Muscle layer of duodenum (tissue), 2 donors: ENCODE data around the gene BSCL2.
"Not testable (repeated sequence)": the region's sequence is repeated elsewhere in the genome, so short reads cannot be mapped to it uniquely, and the experiment has no call there.

Experiments used
- H3K27ac ChIP-seq: one replicate; pipeline ENCODE4 v1.7.0; 2013; ENCODE audit warnings: mild to moderate bottlenecking, low read length
- H3K27me3 ChIP-seq: one replicate; pipeline ENCODE4 v1.7.0; 2013; ENCODE audit warnings: low read depth, mild to moderate bottlenecking, control low read depth, low read length
- H3K36me3 ChIP-seq, 2 donors: one replicate each; pipeline ENCODE4 v1.7.0; 2013; ENCODE audit warnings: low read length in 2 of 2, control low read depth in 1 of 2, mild to moderate bottlenecking in 1 of 2; ENCODE audit not compliant: insufficient read depth in 2 of 2, control insufficient read depth in 1 of 2
- H3K4me1 ChIP-seq, 2 donors: one replicate each; pipeline ENCODE4 v1.7.0; 2013; ENCODE audit warnings: low read length in 2 of 2, mild to moderate bottlenecking in 2 of 2, control low read depth in 1 of 2, moderate library complexity in 1 of 2; ENCODE audit not compliant: insufficient read depth in 2 of 2, control insufficient read depth in 1 of 2
- H3K4me3 ChIP-seq, 2 donors: one replicate each; pipeline ENCODE4 v1.7.0; 2013; ENCODE audit warnings: low read length in 2 of 2, low read depth in 1 of 2, mild to moderate bottlenecking in 1 of 2
- H3K9me3 ChIP-seq, 2 donors: one replicate each; pipeline ENCODE4 v1.7.0; 2013; ENCODE audit warnings: low read length in 2 of 2, control low read depth in 1 of 2, mild to moderate bottlenecking in 1 of 2; ENCODE audit not compliant: control insufficient read depth in 1 of 2
- donor health status: healthy.

Gene BSCL2

DNA sequence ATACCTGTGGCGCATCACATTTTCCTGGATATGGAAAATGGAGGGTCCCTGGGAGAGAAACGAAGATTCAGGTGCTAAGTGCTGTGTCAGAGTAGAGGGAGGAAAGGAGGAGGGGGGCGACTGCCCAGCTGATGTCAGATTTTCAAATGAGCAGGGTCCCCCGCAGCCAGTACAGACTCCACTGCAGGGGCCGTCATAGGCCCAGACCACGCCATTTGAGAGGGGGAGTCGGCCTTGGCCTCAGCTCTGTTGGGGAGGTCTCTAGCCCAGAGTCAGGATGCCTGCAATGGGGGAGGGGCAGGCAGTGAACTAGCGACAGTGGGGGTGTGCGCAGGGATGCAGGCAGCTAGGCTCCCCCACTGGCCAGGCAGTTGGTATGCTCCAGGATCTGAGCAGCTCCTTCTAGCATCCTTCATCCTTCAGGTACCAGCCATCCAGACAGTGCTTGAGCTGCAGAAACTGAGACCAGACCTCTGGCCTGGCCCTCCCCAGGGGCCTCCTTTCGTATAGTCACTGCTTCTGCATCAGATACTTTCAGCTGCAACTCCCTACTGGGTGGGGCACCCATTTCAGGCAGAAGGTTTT is at the start of gene BSCL2, which contains the start of gene GNG3:
BSCL2 (minus strand) TSS at position 148 of the 585 bp plus-strand sequence. CDS start 229 bp downstream, outside the sequence.
GNG3 (plus strand) TSS at position 400 of the 585 bp plus-strand sequence. CDS start 620 bp downstream, outside the sequence.
- Histone ChIP-seq H3K4me1 (peaks cover 23 to 44% of the 10 kb centered on the region in 2 donors), H3K9me3 (no peaks in the 10 kb centered on the region), H3K27ac (peak within 1 kb of the TSS; percentile 67), H3K4me3 (peak within 1 kb of the TSS; percentile 79 to 91), H3K27me3 (no peaks in the 10 kb centered on the region), H3K36me3 (peaks cover 4 to 15% of the 10 kb centered on the region in 2 donors)

DNA sequence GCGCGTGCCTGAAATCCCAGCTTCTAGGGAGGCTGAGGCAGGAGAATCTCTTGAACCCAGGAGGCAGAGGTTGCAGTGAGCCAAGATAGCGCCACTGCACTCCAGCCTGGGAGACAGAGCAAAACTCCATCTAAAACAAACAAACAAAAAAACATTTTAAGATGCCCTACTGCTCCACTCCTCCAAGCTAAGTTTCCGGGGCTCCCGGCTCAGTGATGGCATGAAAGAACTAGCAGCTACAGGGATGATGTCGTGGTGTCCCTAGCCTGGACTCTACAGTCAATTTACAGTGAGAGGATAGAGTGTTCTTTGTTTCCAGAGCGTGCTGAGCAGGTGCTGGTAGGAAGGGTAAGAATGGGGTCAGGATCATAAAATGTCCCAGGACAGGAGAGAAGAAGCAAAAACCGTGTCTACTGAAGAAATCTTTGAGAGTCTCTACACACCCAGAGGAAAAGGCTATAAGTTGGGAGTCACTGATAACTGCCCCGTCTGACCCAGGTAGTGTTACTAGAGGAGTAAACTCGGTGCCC is 47.9 kb upstream of the BSCL2 start:
- H3K27me3 ChIP-seq = no peaks in the 10 kb centered on the region
- peaks cover 0 to 11% of the 10 kb centered on the region in 2 donors for H3K36me3 ChIP-seq
- no peaks in the 10 kb centered on the region for H3K9me3 ChIP-seq
- H3K4me3 ChIP-seq = no peak overlapping the region
- H3K27ac ChIP-seq = no peak overlapping the region
- H3K4me1 ChIP-seq = peaks cover 5 to 17% of the 10 kb centered on the region in 2 donors

DNA sequence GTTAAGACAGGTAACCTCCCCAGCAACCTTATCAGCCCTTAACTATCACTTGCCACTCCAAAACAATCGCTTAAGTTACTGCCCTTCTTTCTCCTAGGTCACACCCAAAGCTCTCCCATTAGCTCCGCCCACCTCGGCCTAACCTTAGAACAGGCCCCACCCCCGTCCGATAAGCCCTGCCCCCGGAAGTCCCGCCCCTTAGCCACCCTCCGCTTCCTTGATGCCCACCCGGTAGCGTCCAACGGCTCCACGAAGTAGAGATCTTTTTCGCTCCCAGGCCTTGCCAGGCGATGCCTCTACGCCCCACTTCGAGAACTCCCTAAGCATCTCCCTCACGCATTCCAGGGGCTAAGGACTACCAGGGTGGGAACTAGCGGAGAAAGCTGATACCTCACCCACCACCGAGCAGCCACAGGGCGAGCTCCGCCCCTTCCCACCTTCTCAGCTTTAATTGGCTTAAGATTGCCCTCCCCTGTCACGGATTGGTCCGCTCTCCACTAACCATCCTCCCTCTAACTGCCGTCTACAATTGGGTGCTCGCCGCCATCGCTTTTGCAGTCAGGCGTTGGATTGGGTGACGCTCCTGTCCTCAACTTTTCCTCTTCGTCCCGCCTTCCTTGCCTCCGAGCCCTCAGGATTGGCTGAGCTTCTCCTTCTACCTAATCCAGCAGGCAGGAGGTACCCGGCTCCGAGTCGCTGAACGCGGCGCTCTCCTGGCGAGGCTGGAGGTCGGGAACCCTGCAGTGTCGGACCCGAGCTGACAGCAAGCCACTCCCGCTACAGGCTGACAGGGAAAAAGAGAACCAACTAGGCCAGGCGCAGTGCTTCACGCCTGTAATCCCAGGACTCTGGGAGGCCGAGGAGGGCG is 46.7 kb upstream of the BSCL2 start, which contains the start of gene ZBTB3:
ZBTB3 (minus strand) TSS at position 425 of the 868 bp plus-strand sequence. CDS start 496 bp downstream, outside the sequence.
- Histone ChIP-seq H3K4me1 (peaks cover 5 to 17% of the 10 kb centered on the region in 2 donors), H3K27me3 (no peaks in the 10 kb centered on the region), H3K27ac (peak within 1 kb of the TSS; percentile 91), H3K9me3 (no peaks in the 10 kb centered on the region), H3K4me3 (peak within 1 kb of the TSS; percentile 62 to 90), H3K36me3 (peaks cover 0 to 11% of the 10 kb centered on the region in 2 donors)

DNA sequence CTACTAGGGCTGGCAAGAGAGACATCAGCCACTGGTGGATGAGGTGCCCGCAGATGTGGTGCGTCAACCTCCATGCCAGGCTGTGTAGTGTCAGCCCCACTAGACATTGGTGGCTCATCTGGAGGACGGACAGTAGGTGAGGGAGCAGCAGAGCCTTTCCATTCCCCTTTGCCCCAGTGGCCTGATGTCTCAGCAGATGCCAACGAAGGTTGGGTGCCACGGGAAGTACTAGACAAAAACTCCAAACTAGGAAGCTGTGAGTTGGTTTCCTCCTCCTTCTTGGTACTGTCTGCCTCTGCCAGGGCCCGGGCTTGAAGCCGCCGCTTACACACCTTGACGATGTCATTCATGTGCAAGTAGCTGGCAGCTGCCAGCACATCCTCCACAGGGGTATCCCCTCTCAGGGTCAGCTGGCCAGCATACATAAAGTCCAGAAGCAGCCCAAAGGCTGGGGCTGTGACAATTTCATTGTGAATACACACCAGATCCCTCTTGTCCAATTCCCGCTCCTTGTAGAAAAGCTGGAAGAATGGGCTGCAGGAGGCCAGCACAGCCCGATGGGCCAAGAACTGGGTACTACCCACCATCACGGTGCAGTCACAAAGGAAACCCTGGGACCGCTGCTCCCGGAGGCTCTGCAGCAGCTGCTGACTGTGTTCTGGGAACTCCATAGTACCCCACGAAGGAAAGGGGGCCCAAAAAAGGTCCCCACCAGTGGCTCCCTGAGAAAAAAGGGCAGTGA is 45.9 kb upstream of the BSCL2 start:
- Histone ChIP-seq H3K27ac (peak overlapping the region; percentile 91), H3K4me3 (peak overlapping the region; percentile 62 to 90), H3K27me3 (no peaks in the 10 kb centered on the region), H3K4me1 (peaks cover 5 to 17% of the 10 kb centered on the region in 2 donors), H3K36me3 (peaks cover 0 to 11% of the 10 kb centered on the region in 2 donors), H3K9me3 (no peaks in the 10 kb centered on the region)

DNA sequence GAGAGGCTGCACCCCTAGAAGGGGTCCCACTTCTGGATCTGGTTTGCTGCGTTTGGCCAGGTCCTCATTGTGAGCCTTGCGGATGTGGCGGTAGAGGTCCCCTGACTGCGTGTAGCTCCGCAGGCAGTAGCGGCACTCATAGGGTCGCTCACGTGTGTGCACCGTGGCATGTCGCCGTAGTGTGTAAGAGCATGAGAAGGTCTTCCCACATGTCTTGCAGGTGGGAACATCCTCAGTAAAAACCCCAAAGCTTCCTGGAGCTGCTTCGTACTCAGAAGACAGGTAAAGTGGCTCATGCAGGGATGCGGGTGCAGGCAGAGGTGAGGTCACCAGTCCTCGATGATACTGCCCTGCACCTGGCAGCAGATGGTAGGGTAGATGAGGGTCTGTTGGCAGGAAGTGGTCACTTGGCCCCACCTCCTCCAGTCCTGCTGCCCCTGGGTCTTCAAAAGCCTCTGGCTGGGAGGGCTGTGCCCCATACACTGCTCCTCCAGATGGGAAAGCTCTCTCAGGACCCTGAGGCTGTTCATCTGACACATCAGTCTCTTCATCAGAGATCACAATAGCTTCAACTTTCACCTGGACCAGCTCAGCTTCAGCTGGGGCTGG is 45.1 kb upstream of the BSCL2 start:
- H3K4me3 ChIP-seq = no peak overlapping the region
- no peaks in the 10 kb centered on the region for H3K27me3 ChIP-seq
- H3K27ac ChIP-seq = no peak overlapping the region
- H3K9me3 ChIP-seq = no peaks in the 10 kb centered on the region
- peaks cover 0 to 11% of the 10 kb centered on the region in 2 donors for H3K36me3 ChIP-seq
- peaks cover 5 to 17% of the 10 kb centered on the region in 2 donors for H3K4me1 ChIP-seq

DNA sequence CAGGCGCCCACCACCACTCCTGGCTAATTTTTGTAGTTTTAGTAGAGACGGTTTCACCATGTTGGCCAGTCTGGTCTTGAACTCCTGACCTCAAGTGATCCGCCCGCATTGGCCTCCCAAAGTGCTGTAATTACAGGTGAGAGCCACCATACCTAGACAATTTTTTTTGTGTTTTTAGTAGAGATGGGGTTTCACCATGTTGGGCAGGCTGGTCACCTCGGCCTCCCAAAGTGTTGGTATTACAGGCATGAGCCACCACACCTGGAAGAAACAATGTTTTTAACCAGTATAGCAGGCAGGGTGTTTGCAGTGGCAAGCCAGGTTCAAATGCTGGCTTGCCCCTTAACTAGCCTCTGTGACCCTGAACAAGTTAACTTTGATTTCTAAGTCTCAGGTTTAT is 42.7 kb upstream of the BSCL2 start:
- H3K4me3 ChIP-seq, H3K27ac ChIP-seq, H3K9me3 ChIP-seq, H3K27me3 ChIP-seq: not testable (repeated sequence)
- Histone ChIP-seq H3K36me3 (peaks cover 0 to 11% of the 10 kb centered on the region in 2 donors), H3K4me1 (peaks cover 5 to 17% of the 10 kb centered on the region in 2 donors)

DNA sequence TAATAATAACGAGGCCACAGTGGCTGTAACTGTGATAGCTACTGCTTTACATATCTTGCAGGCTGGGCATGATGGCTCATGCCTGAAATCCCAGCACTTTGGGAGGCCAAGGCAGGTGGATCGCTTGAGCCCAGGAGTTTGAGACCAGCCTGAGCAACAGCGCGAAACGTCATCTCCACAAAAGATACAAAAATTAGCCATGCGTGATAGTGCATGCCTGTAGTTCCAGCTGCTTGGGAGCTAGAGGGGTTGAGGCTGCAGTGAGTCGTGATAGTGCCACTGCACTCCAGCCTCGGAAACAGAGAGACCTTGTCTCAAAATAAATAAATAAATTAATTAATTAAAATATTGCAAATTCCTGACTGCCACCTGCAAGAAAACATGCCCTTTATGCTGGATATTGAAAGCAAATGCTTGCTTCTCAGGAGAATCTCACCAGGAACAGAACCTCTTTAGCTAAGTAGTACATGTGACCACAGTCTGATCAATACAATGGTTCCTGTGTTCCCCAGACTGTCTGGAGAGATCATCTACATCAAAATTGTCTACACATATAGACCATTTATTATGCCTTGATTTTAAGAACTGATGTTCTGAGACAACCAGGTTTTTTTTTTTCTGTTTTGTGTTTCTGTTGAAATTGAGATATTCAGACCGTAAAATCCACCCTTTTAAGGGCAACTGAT is 40.4 kb upstream of the BSCL2 start:
- H3K4me3 ChIP-seq = no peak overlapping the region
- peaks cover 0 to 8% of the 10 kb centered on the region in 2 donors for H3K36me3 ChIP-seq
- H3K27me3 ChIP-seq = no peaks in the 10 kb centered on the region
- no peaks in the 10 kb centered on the region for H3K9me3 ChIP-seq
- peaks cover 0 to 4% of the 10 kb centered on the region in 2 donors for H3K4me1 ChIP-seq
- H3K27ac ChIP-seq = no peak overlapping the region

DNA sequence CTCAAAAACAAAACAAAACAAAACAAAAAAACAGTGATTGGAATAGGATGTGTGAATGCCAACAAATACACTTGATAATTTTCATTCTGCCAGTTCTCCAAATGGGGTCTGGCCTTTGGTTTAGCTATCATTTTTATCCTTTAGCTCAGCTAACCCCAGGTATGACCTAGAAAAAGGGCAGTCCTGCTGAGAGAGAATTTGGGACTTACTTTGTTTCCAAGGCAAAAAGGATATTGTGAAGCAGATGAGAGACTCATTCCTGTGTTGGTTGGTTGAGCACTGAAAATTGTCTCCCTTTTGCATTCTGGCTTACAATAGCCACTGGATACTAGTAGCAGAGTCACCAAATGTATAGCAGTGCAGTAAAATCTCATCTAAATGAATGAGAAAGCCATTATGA is 30.0 kb upstream of the BSCL2 start:
- H3K4me3 ChIP-seq = no peak overlapping the region

DNA sequence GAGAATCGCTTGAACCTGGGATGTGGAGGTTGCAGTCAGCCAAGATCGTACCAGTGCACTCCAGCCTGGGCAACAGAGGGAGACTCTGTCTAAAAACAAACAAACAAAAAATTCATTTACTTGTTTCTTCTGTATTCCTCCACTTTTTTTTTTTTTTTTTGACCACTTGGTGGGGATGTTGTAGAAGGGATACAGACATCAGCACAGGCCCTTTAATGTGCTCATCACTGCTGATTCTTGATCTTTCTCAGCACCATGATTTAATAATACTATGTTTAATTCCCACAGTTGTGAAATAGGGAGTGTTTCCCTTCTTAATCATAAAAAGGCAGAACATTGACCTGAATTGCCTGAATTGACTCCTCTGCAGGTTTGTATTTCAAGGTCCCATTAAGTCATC is 25.6 kb upstream of the BSCL2 start:
- Histone ChIP-seq H3K9me3 (no peaks in the 10 kb centered on the region), H3K27ac (no peak overlapping the region), H3K4me1 (peaks cover 0 to 18% of the 10 kb centered on the region in 2 donors), H3K27me3 (no peaks in the 10 kb centered on the region), H3K4me3 (no peak overlapping the region), H3K36me3 (peaks cover 14 to 19% of the 10 kb centered on the region in 2 donors)

More for the DNA sequence above, 30.0 kb upstream of the BSCL2 start:
- H3K36me3 ChIP-seq = peaks cover 23 to 41% of the 10 kb centered on the region in 2 donors
- no peak overlapping the region for H3K27ac ChIP-seq
- no peaks in the 10 kb centered on the region for H3K27me3 ChIP-seq
- no peaks in the 10 kb centered on the region for H3K9me3 ChIP-seq
- H3K4me1 ChIP-seq = no peaks in the 10 kb centered on the region

DNA sequence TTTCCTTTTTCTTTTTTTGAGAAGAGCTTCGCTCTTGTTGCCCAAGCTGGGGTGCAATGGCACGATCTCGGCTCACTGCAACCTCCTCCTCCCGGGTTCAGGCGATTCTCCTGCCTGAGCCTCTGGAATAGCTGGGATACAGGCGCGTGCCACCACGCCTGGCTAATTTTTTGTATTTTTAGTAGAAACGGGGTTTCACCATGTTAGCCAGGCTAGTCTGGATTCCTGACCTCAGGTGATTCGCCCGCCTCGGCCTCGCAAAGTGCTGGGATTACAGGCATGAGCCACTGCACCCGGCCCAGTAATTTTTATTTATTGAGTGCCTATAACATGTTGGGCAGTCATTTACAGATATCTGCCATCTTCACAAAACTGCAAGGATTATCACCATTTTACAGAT is 22.9 kb upstream of the BSCL2 start:
- Histone ChIP-seq H3K4me1 (peaks cover 4 to 30% of the 10 kb centered on the region in 2 donors), H3K36me3 (peaks cover 8 to 11% of the 10 kb centered on the region in 2 donors), H3K4me3 (peak overlapping the region in 1 of 2 donors; percentile 42)
- not testable (repeated sequence) for H3K27me3 ChIP-seq, H3K27ac ChIP-seq, H3K9me3 ChIP-seq
